H9 (cell line): ENCODE data around the gene MED8. TPM values are rescaled to one million over a fixed set of nuclear protein-coding genes. Genes with fewer than 3 reads are reported as not detected.

Source experiments
- DNase-seq: peaks from one replicate; pipeline ENCODE4 v3.0.0-alpha.2; 2017
- H2AFZ ChIP-seq: one replicate; pipeline ENCODE4 v1.6.1; 2013; ENCODE audit warnings: mild to moderate bottlenecking, low read length, control low read depth, moderate library complexity
- H2AK5ac ChIP-seq: 2 replicates; pipeline ENCODE4 v1.6.1; 2013; ENCODE audit warnings: low read length, control low read depth, mixed read lengths; ENCODE audit not compliant: insufficient read length
- H2BK120ac ChIP-seq: one replicate; pipeline ENCODE4 v1.6.1; 2013; ENCODE audit warnings: low read depth, mild to moderate bottlenecking, low read length, control low read depth, inconsistent platforms; ENCODE audit not compliant: poor library complexity, severe bottlenecking
- H2BK12ac ChIP-seq: 2 replicates; pipeline ENCODE4 v1.6.1; 2013; ENCODE audit warnings: low read length, control low read depth, mixed read lengths, low read depth; ENCODE audit not compliant: insufficient read length
- H2BK15ac ChIP-seq: 2 replicates; pipeline ENCODE4 v1.6.1; 2013; ENCODE audit warnings: low read depth, low read length, control low read depth
- H2BK20ac ChIP-seq: one replicate; pipeline ENCODE4 v1.6.1; 2013; ENCODE audit warnings: low read depth, mild to moderate bottlenecking, low read length, control low read depth, inconsistent platforms; ENCODE audit not compliant: poor library complexity, severe bottlenecking
- H2BK5ac ChIP-seq: 2 replicates; pipeline ENCODE4 v1.6.1; 2013; ENCODE audit warnings: low read length, control low read depth, mixed read lengths; ENCODE audit not compliant: insufficient read length
- H3K14ac ChIP-seq: 2 replicates; pipeline ENCODE4 v1.6.1; 2013; ENCODE audit warnings: low read length, control low read depth; ENCODE audit not compliant: insufficient read depth
- H3K18ac ChIP-seq: 2 replicates; pipeline ENCODE4 v1.6.1; 2013; ENCODE audit warnings: low read depth, mild to moderate bottlenecking, mixed read lengths, low read length, control low read depth; ENCODE audit not compliant: insufficient read length
- H3K23ac ChIP-seq: 2 replicates; pipeline ENCODE4 v1.6.1; 2013; ENCODE audit warnings: low read length, control low read depth, mixed read lengths, low read depth; ENCODE audit not compliant: insufficient read length
- H3K23me2 ChIP-seq: 2 replicates; pipeline ENCODE4 v1.6.1; 2013; ENCODE audit warnings: low read depth, mild to moderate bottlenecking, mixed read lengths, low read length, control low read depth; ENCODE audit not compliant: insufficient read length, poor library complexity, severe bottlenecking
- H3K27ac ChIP-seq: 2 replicates; pipeline ENCODE4 v1.5.1; 2013; ENCODE audit warnings: low read length, control low read depth, mixed read lengths, low read depth; ENCODE audit not compliant: insufficient read length
- H3K27me3 ChIP-seq: 2 replicates; pipeline ENCODE4 v1.6.1; 2013; ENCODE audit warnings: low read length, control low read depth, inconsistent platforms; ENCODE audit not compliant: insufficient read depth
- H3K4ac ChIP-seq: 2 replicates; pipeline ENCODE4 v1.6.1; 2013; ENCODE audit warnings: low read depth, mild to moderate bottlenecking, control low read depth, inconsistent platforms, low read length, moderate library complexity
- H3K4me1 ChIP-seq: 2 replicates; pipeline ENCODE4 v1.6.1; 2013; ENCODE audit warnings: low read length, control low read depth, inconsistent platforms; ENCODE audit not compliant: insufficient read depth
- H3K4me2 ChIP-seq: 2 replicates; pipeline ENCODE4 v1.6.1; 2013; ENCODE audit warnings: low read length, control low read depth, mixed read lengths; ENCODE audit not compliant: insufficient read length, insufficient read depth
- H3K56ac ChIP-seq: 2 replicates; pipeline ENCODE4 v1.6.1; 2013; ENCODE audit warnings: low read depth, mild to moderate bottlenecking, mixed read lengths, low read length, control low read depth; ENCODE audit not compliant: insufficient read length
- H3K79me1 ChIP-seq: 2 replicates; pipeline ENCODE4 v1.6.1; 2013; ENCODE audit warnings: low read depth, mild to moderate bottlenecking, moderate library complexity, low read length, control low read depth, inconsistent platforms; ENCODE audit not compliant: insufficient read depth, poor library complexity, severe bottlenecking
- H3K79me2 ChIP-seq: 2 replicates; pipeline ENCODE4 v1.6.1; 2013; ENCODE audit warnings: low read length, control low read depth, inconsistent platforms; ENCODE audit not compliant: insufficient read depth
- H3K9ac ChIP-seq: 2 replicates; pipeline ENCODE4 v1.6.1; 2013; ENCODE audit warnings: low read length, control low read depth, mixed read lengths; ENCODE audit not compliant: insufficient read length; ENCODE audit errors: extremely low read depth
- H3K9me3 ChIP-seq: one replicate; pipeline ENCODE4 v1.6.1; 2013; ENCODE audit warnings: low read depth, low read length, inconsistent platforms; ENCODE audit not compliant: control insufficient read depth
- H3T11ph ChIP-seq: one replicate; pipeline ENCODE4 v1.6.1; 2013; ENCODE audit warnings: mild to moderate bottlenecking, low read length, control low read depth, inconsistent platforms
- H4K20me1 ChIP-seq: one replicate; pipeline ENCODE4 v1.6.1; 2013; ENCODE audit not compliant: control insufficient read depth, insufficient read length, insufficient read depth
- H4K5ac ChIP-seq: 2 replicates; pipeline ENCODE4 v1.6.1; 2013; ENCODE audit warnings: low read depth, mild to moderate bottlenecking, mixed read lengths, low read length, control low read depth; ENCODE audit not compliant: insufficient read length
- H4K8ac ChIP-seq: replicated peaks from 2 replicates; pipeline ENCODE4 v1.6.1; 2013; ENCODE audit warnings: low read length, control low read depth, mixed read lengths, low read depth; ENCODE audit not compliant: insufficient read length
- H4K91ac ChIP-seq: 2 replicates; pipeline ENCODE4 v1.6.1; 2013; ENCODE audit warnings: low read depth, mild to moderate bottlenecking, moderate library complexity, mixed read lengths, low read length, control low read depth; ENCODE audit not compliant: insufficient read length
- H3K27ac Mint-ChIP-seq, 3 experiments: 2 replicates in 2 of 3; 3 replicates in 1 of 3; pipeline ENCODE4 v1.8.0; 2020 to 2021; ENCODE audit warnings: mixed read lengths in 3 of 3, mild to moderate bottlenecking in 1 of 3, moderate library complexity in 1 of 3
- H3K27me3 Mint-ChIP-seq: 2 replicates; pipeline ENCODE4 v1.8.0; 2021; ENCODE audit warnings: low read depth, mild to moderate bottlenecking, moderate library complexity, mixed read lengths
- H3K36me3 Mint-ChIP-seq, 3 experiments: 2 replicates in 2 of 3; 3 replicates in 1 of 3; pipeline ENCODE4 v1.8.0; 2020 to 2021; ENCODE audit warnings: low read depth in 3 of 3, mixed read lengths in 3 of 3; ENCODE audit not compliant: insufficient read depth in 1 of 3
- H3K4me1 Mint-ChIP-seq, 2 experiments: 2 replicates each; pipeline ENCODE4 v1.8.0; 2020; ENCODE audit warnings: mixed read lengths in 2 of 2
- H3K4me3 Mint-ChIP-seq, 2 experiments: 2 replicates in 1 of 2; 3 replicates in 1 of 2; pipeline ENCODE4 v1.8.0; 2020 to 2021; ENCODE audit warnings: mild to moderate bottlenecking in 2 of 2, mixed read lengths in 2 of 2, moderate library complexity in 1 of 2
- H3K9me3 Mint-ChIP-seq, 2 experiments: 2 replicates in 1 of 2; 3 replicates in 1 of 2; pipeline ENCODE4 v1.8.0; 2020; ENCODE audit warnings: mild to moderate bottlenecking in 2 of 2, mixed read lengths in 2 of 2, moderate library complexity in 1 of 2
- WGBS: extraction: QIAGEN DNeasy Blood & Tissue Kit; methylation state at CpG from one replicate; pipeline ENCODE4 v1.1.7; 2013; ENCODE audit warnings: missing lambda C conversion rate, low lambda C conversion rate, mixed read lengths; ENCODE audit not compliant: insufficient read length; ENCODE audit errors: extremely low coverage; 5-methylcytosine and 5-hydroxymethylcytosine counted together
- total RNA-seq: library from RNA; stranded (reverse); gene quantifications from 2 replicates; pipeline ENCODE4 v1.2.1, GENCODE V29; 2021
- TF ChIP-seq, protein P1 (sequence below): fragments of 200-600 bp; sonication (generic); conservative IDR thresholded peaks from 3 replicates; pipeline ENCODE4 v1.8.0; 2021; ENCODE audit warnings: antibody characterized with exemption, mild to moderate bottlenecking

MED8 gene
- total RNA-seq, 1 experiment from 2014 or later: 23.0 TPM

DNA sequence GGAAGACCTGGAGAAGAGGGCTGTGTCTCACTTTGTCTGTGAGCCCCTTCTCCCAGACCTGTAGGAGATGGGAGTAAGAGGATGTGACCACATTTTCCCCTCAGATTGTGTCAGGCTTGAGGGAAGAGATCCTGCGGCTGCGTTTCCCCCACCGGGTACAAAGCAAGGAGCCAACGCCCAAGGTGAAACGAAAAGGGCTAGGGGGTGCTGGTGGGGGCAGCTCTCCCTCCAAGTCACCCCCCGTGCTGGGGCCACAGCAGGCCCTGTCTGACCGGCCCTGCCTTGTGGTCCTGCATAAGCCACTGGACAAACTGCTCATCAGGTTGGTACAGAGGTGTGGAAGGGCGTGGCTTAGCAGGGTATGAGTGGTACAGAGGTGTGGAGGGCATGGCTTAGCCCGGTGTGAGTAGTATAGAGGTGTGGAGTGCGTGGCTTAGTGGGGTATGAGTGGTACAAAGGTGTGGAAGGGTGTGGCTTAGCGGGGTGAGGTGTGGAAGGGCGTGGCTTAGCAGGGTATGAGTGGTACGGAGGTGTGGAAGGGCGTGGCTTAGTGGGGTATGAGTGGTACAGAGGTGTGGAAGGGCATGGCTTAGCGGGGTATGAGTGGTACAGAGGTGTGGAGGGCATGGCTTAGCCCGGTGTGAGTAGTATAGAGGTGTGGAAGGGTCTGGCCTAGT lies 33.5 kb upstream of the MED8 start:
- H3K4me1 ChIP-seq: no peaks in the 10 kb centered on the region; the same call in 1 of the 2 replicates
- H2BK20ac ChIP-seq: no peak overlapping the region
- no peak overlapping the region for H4K5ac ChIP-seq
- H3K23me2 ChIP-seq: no peaks in the 10 kb centered on the region
- H2AFZ ChIP-seq: no peak overlapping the region
- TF ChIP-seq, protein P1, sequence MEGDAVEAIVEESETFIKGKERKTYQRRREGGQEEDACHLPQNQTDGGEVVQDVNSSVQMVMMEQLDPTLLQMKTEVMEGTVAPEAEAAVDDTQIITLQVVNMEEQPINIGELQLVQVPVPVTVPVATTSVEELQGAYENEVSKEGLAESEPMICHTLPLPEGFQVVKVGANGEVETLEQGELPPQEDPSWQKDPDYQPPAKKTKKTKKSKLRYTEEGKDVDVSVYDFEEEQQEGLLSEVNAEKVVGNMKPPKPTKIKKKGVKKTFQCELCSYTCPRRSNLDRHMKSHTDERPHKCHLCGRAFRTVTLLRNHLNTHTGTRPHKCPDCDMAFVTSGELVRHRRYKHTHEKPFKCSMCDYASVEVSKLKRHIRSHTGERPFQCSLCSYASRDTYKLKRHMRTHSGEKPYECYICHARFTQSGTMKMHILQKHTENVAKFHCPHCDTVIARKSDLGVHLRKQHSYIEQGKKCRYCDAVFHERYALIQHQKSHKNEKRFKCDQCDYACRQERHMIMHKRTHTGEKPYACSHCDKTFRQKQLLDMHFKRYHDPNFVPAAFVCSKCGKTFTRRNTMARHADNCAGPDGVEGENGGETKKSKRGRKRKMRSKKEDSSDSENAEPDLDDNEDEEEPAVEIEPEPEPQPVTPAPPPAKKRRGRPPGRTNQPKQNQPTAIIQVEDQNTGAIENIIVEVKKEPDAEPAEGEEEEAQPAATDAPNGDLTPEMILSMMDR: no peak
- no peak overlapping the region for H3K18ac ChIP-seq
- no peaks in the 10 kb centered on the region for H3K9me3 ChIP-seq
- H3K23ac ChIP-seq: no peak overlapping the region
- H3K27ac ChIP-seq: no peak overlapping the region
- no peaks in the 10 kb centered on the region for H3K27me3 ChIP-seq
- DNase-seq: no peak
- Mint-ChIP-seq H3K4me3 (no peak overlapping the region), H3K27ac (no peak overlapping the region), H3K9me3 (no peaks in the 10 kb centered on the region), H3K4me1 (peaks cover 9 to 10% of the 10 kb centered on the region in 2 experiments), H3K27me3 (no peaks in the 10 kb centered on the region), H3K36me3 (peaks cover 11 to 67% (median 46%) of the 10 kb centered on the region in 3 experiments; a peak in 6 of 7 replicates)
- no peak overlapping the region for H3K14ac ChIP-seq
- H4K91ac ChIP-seq: no peak overlapping the region
- no peak overlapping the region for H3K56ac ChIP-seq
- no peaks in the 10 kb centered on the region for H3K79me1 ChIP-seq
- H3K4me2 ChIP-seq: no peak overlapping the region
- WGBS: no CpG with 5 or more reads among the region's 16 CpGs
- H2BK120ac ChIP-seq: no peak overlapping the region
- H4K20me1 ChIP-seq: no peaks in the 10 kb centered on the region
- no peak overlapping the region for H3K9ac ChIP-seq
- H2AK5ac ChIP-seq: no peak overlapping the region
- no peak overlapping the region for H3T11ph ChIP-seq
- H2BK15ac ChIP-seq: no peak overlapping the region
- H3K4ac ChIP-seq: no peak overlapping the region
- no peak overlapping the region for H2BK5ac ChIP-seq
- H4K8ac ChIP-seq: no peak overlapping the region
- no peak overlapping the region for H2BK12ac ChIP-seq
- H3K79me2 ChIP-seq: no peaks in the 10 kb centered on the region
